GM23338 (cell line): ENCODE data around the gene FST.

Experiments used
- CREB1 ChIP-seq: fragments of 250-450 bp; sonication (Bioruptor Pico); IDR thresholded peaks from 2 replicates; pipeline ENCODE4 v1.5.0; 2020; ENCODE audit warnings: low read depth, mild to moderate bottlenecking, moderate library complexity
- EZH2 ChIP-seq: fragments of 200-600 bp; sonication (generic); IDR thresholded peaks from one replicate; pipeline ENCODE4 v1.8.0; 2017; ENCODE audit warnings: antibody characterized with exemption, mild to moderate bottlenecking, low read depth; ENCODE audit not compliant: unreplicated experiment
- EZH2phosphoT487 ChIP-seq: fragments of 200-600 bp; sonication (generic); IDR thresholded peaks from one replicate; pipeline ENCODE4 v1.8.1; 2018; ENCODE audit warnings: antibody characterized with exemption; ENCODE audit not compliant: unreplicated experiment
- JUNB ChIP-seq: IDR thresholded peaks from one replicate; pipeline ENCODE4 v1.6.1; 2016; ENCODE audit warnings: antibody characterized with exemption; ENCODE audit not compliant: unreplicated experiment
- NANOG ChIP-seq: IDR thresholded peaks from 2 replicates; pipeline ENCODE4 v1.6.1; 2016; ENCODE audit warnings: antibody characterized with exemption, borderline replicate concordance
- POLR2AphosphoS5 ChIP-seq: IDR thresholded peaks from 2 replicates; pipeline ENCODE4 v1.6.1; 2016; ENCODE audit warnings: antibody characterized with exemption, low read depth
- STAT1 ChIP-seq: IDR thresholded peaks from one replicate; pipeline ENCODE4 v1.6.1; 2016; ENCODE audit warnings: antibody characterized with exemption; ENCODE audit not compliant: unreplicated experiment
- ZNF114 ChIP-seq: fragments of 250-450 bp; sonication (Bioruptor Pico); IDR thresholded peaks from 2 replicates; pipeline ENCODE4 v1.5.0; 2020; ENCODE audit warnings: mild to moderate bottlenecking, moderate library complexity
- ZNF331 ChIP-seq: fragments of 250-450 bp; sonication (Bioruptor Pico); IDR thresholded peaks from 2 replicates; pipeline ENCODE4 v1.5.0; 2020; ENCODE audit warnings: low read depth, mild to moderate bottlenecking, moderate library complexity
- TF ChIP-seq, protein P1 (sequence below), 2 experiments: fragments of 200-600 bp in 1 of 2; sonication (generic) in 1 of 2; conservative IDR thresholded peaks; 2 replicates each; pipeline versions ENCODE4 v1.5.1 to v1.6.1; 2016 to 2017; ENCODE audit warnings: antibody characterized with exemption in 2 of 2, low read depth in 2 of 2, mild to moderate bottlenecking in 2 of 2, moderate library complexity in 1 of 2
- TF ChIP-seq, protein P2 (sequence below): IDR thresholded peaks from one replicate; pipeline ENCODE4 v1.6.1; 2018; ENCODE audit warnings: antibody characterized with exemption; ENCODE audit not compliant: unreplicated experiment
- TF ChIP-seq, protein P3 (sequence below): IDR thresholded peaks from 2 replicates; pipeline ENCODE4 v1.6.1; 2016; ENCODE audit warnings: antibody characterized with exemption

DNA sequence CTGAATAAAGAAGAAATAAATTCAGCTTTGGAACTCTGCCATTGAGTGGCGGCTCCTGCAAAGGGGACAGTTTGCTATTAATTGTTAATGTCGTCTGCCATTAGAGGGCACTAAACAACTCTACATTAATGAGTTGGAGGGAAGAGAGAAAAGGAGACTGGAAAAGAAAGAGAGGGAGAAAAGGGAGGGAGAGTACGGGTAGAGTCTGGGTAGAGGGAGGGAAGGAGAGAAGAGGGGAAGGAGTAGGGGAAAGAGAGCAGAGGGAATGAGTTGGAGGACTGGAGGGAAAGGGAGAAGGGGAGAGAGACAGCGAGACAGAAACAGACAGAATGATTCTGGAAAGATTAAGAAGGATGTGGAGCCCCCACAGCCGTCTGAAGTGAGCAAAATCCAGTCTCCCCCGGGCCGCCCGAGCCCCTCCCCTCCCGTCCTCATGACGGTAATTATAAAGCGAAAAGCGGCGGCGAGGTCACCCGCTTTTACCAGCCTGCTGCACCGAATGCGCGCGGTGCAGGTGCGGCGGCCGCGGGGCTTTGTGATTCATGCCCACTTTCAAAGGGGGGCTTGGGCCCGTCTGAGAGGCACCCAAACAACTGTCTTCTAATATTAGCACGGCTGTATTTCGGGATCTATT lies 1.9 kb upstream of the FST start:
- no peak for TF ChIP-seq POLR2AphosphoS5
- TF ChIP-seq EZH2phosphoT487: no peak
- TF ChIP-seq, protein P1, sequence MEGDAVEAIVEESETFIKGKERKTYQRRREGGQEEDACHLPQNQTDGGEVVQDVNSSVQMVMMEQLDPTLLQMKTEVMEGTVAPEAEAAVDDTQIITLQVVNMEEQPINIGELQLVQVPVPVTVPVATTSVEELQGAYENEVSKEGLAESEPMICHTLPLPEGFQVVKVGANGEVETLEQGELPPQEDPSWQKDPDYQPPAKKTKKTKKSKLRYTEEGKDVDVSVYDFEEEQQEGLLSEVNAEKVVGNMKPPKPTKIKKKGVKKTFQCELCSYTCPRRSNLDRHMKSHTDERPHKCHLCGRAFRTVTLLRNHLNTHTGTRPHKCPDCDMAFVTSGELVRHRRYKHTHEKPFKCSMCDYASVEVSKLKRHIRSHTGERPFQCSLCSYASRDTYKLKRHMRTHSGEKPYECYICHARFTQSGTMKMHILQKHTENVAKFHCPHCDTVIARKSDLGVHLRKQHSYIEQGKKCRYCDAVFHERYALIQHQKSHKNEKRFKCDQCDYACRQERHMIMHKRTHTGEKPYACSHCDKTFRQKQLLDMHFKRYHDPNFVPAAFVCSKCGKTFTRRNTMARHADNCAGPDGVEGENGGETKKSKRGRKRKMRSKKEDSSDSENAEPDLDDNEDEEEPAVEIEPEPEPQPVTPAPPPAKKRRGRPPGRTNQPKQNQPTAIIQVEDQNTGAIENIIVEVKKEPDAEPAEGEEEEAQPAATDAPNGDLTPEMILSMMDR (conservative IDR thresholded peaks at IDR 0.05; ENCODE audit: low read depth in 2 of 2): peak; percentile 71 to 80
- no peak for TF ChIP-seq CREB1
- TF ChIP-seq, protein P2, sequence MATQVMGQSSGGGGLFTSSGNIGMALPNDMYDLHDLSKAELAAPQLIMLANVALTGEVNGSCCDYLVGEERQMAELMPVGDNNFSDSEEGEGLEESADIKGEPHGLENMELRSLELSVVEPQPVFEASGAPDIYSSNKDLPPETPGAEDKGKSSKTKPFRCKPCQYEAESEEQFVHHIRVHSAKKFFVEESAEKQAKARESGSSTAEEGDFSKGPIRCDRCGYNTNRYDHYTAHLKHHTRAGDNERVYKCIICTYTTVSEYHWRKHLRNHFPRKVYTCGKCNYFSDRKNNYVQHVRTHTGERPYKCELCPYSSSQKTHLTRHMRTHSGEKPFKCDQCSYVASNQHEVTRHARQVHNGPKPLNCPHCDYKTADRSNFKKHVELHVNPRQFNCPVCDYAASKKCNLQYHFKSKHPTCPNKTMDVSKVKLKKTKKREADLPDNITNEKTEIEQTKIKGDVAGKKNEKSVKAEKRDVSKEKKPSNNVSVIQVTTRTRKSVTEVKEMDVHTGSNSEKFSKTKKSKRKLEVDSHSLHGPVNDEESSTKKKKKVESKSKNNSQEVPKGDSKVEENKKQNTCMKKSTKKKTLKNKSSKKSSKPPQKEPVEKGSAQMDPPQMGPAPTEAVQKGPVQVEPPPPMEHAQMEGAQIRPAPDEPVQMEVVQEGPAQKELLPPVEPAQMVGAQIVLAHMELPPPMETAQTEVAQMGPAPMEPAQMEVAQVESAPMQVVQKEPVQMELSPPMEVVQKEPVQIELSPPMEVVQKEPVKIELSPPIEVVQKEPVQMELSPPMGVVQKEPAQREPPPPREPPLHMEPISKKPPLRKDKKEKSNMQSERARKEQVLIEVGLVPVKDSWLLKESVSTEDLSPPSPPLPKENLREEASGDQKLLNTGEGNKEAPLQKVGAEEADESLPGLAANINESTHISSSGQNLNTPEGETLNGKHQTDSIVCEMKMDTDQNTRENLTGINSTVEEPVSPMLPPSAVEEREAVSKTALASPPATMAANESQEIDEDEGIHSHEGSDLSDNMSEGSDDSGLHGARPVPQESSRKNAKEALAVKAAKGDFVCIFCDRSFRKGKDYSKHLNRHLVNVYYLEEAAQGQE: no peak
- TF ChIP-seq EZH2: no peak
- TF ChIP-seq JUNB: no peak
- TF ChIP-seq, protein P3, sequence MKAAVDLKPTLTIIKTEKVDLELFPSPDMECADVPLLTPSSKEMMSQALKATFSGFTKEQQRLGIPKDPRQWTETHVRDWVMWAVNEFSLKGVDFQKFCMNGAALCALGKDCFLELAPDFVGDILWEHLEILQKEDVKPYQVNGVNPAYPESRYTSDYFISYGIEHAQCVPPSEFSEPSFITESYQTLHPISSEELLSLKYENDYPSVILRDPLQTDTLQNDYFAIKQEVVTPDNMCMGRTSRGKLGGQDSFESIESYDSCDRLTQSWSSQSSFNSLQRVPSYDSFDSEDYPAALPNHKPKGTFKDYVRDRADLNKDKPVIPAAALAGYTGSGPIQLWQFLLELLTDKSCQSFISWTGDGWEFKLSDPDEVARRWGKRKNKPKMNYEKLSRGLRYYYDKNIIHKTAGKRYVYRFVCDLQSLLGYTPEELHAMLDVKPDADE: no peak
- TF ChIP-seq STAT1: no peak
- no peak for TF ChIP-seq ZNF331 (CRISPR knock-in tag)
- TF ChIP-seq NANOG: no peak
- no peak; the same call in 1 of the 2 replicates for TF ChIP-seq ZNF114 (CRISPR knock-in tag)
